Astrocyte of the hippocampus (primary cell): Measurements from ENCODE around the gene MT1A.
A peak's percentile ranks its signal among the peaks of the same experiment; 100 is the strongest.

ENCODE experiments used
- DNase-seq: peaks from one replicate; pipeline ENCODE4 v3.0.0; 2011; ENCODE audit warnings: low read depth, low spot score

Gene MT1A

DNA sequence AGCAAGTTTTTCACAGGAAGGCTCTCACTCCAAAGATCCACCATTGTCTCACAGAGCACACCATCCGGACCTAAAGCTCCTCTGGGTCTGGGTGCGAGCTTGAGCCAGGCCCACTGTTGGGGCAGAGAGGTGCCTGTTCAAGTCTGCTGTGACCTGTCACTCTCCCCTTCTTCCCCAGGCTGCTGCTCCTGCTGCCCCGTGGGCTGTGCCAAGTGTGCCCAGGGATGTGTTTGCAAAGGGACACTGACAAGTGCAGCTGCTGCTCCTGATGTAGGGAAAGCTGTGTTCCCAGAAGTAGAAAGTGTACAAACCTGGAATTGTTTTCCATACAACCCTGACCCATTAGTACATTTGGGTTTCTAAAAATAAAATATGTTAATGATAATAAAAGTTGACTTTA lies 39.0 kb downstream of the MT1A start:
- DNase-seq: no peak

- DNase-seq: no peak
Observed at GRCh38 chr16:56679078-56679730, 40.7 kb downstream of the MT1A start.

DNA sequence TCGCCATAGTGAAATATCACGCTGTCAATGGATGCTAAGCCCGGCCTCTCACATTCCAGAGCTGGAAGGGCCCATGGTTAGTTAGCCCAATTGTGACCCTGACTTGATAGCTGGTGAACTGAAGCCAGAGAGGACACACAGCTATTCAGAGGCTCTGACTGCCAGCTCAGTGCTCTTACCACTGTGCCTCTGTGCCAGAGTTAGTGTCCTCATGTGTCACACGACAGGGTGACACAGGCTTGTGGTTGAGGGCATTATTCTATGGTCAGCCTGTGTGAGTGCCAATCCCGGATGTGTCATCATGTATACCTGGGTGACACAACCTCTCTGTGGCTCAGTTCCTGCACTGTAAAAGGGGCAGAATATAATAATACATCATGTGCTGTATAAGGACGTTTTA lies 41.4 kb downstream of the MT1A start:
- no peak for DNase-seq

DNA sequence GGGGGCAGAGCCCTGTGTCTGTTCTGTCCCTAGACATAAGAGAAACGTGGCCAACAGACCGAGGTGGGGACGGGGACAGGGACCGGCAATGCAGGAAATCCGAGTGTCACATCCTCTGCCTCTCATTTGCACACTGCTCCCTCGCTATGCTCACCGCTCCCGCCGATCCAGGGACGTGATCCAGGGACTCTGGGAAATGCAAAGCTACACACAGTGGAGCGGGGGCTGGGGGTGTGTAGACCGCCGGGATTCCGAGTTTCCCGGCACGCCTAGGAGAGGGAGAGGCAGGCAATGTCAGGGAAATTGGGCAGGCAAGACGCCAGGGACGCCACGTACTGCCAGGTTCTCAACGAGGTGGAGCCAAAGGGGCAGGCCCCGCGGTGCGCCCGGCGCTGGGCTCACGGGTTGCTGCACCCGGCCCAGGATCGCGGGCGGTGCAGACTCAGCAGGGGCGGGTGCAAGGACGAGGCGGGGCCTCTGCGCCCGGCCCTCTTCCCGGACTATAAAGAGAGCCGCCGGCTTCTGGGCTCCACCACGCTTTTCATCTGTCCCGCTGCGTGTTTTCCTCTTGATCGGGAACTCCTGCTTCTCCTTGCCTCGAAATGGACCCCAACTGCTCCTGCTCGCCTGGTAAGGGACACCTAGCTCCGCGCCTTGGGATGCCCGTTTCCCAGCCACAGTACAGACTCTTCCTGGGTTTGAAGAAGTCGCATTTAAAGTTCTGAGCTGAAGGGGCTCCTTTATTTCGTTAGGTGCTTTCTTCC lies 43.7 kb downstream of the MT1A start, which contains the start of gene MT1X:
MT1X (plus strand) TSS at position 532 of the 764 bp plus-strand sequence; CDS start at position 603, 71 bp downstream.
- DNase-seq: peak; percentile 94

DNA sequence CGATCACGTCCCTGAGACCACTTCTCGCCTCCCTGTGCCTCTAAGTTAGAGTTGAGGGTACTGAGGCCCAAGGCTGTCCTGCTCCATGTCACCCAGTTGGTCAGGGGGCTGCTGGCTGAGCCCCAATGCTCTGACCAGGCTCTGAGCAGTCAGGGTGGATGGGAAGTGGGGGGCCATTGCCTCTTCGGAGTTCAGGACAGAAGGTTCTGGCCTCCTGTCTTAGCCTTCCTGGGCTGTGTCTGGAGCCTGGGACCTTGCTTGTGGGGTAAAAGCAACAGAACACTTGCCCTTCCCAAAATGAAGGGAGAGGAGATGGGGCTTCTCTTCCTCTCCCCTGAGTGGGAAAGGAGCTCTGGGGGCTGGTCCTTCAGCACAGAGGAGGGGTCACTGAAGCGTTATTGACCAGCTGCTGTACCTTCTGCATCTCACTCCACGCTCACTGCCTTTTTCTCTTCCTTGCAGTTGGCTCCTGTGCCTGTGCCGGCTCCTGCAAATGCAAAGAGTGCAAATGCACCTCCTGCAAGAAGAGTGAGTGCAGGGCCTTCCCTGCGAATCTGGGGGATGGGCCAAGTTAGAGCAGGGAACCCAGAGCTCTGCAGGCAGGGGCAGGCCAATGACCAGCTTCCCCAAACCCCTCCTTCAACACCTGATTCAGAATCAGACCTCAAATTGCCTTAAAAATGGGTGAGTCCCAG lies 44.4 kb downstream of the MT1A start:
- DNase-seq: no peak

DNA sequence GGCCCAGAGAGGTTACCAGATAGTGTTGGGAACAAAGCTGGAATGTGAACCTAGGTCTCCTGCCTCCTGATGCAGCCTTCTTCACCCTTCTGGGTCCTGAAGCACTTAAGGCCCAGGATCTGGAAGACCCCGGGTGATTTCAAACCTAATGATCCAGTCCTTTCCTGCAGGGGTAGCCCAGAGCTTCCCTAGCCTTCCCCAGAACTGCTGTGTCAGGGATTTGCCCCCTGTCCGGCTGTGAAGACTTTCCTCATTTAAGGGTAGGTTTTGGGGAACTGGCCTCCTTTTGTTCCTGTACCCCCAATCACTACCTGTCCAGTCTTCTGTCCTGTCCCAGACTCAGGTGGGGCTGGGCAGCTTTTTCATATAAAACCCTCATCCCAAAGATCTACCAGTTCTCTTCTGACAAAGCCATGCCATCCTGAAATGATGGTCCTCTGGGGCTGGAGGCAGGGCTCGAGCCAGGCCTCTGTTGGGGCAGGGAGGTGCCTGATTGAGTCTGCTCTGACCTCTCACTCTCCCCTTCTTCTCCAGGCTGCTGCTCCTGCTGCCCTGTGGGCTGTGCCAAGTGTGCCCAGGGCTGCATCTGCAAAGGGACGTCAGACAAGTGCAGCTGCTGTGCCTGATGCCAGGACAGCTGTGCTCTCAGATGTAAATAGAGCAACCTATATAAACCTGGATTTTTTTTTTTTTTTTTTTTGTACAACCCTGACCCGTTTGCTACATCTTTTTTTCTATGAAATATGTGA lies 45.1 kb downstream of the MT1A start:
- DNase-seq: no peak

DNA sequence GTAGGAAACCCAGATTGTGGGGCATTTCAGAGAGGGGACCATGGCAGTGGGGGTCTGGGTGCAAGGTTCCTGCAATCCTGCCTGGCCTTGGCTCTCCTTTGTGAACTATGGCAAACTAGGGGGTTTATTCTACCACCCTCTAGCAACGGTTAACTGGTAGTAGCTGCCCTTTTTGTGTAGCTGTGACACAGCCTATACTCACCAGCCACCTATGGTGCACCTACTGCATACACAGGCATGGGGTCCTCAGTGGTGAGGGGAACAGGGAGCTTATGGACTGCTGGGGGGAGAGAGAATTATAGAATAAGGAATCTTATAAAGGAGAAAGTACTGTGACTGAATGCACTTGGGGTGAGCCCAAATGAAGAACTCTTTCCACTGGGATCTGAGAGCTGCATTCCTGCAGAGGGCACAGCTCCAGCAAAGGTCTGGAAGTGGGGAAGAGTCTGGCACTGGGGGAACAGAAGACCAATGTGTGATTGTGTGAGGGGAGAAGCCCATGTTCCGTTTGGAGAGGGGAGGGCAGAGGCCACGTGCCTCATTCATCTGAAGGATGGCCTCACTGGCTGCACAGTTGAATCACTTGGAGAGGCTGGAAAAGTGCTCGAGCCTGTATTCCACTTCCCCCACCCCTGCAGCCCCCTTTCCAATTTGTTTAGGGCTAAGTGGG lies 45.9 kb downstream of the MT1A start:
- DNase-seq: no peak

- DNase-seq: no peak
Observed at GRCh38 chr16:56684926-56685590, 46.6 kb downstream of the MT1A start.

DNA sequence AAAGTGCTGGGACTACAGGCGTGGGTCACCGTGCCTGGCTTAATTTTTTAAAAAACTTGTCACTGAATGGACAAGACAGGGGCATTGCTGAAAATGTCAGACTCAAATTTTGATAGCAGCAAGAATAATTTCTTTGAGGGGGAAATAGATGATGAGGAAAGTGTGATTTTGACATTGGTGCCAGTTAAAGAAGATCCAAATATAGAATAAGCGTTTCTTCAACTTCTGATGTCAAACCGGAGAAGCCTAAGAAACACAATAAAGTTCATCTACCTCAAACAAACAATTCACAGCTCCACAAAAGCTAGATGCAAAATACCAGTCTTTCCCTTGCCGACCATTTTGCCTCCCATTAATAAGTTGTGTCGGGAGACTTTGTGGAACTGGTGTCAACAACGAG lies 48.3 kb downstream of the MT1A start:
- DNase-seq: no peak

- DNase-seq: no peak
Observed at GRCh38 chr16:56688762-56689161, 50.3 kb downstream of the MT1A start.

GRCh38 chr16:56689171-56689570 lies 50.7 kb downstream of the MT1A start:
- DNase-seq: no peak
